ENCODE results near the gene WNT3.
"Not testable (repeated sequence)": the region's sequence is repeated elsewhere in the genome, so short reads cannot be mapped to it uniquely, and the experiment has no call there.

WNT3 gene

DNA sequence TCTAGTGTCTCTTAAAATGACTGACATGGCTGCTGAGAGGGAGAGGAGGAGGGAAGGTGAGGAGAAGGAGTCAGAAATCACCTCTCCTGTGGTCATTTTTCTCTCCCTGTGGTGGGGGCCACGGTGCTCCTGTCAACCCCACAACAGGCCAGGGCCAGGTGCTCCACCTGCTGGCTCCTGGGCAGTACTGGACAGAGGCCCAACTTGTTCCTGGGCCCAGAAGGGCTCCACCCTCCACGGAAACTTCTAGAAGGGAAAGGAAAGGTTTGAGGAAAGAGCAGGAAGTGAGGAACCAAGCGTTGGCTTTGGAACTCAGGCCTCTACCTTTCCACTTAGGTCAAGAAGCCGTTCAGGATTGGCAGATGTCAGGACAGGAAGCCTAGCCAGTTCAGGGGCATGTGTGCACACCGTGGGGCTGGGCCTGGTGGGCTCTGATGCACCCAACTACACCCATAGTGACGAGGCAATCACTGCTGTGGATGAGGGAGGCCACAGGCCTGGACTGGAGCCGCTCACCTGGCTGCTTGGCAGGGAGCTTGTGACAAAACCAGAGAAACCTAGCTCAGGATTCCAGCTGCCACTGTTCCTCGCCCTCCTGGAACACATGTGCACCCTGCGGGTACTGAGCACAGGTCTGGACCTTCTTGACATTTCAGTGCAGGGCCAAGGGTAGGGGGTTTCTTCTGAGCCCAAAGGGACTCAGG is 36.1 kb downstream of the WNT3 start:
- DNase-seq, result peak; percentile 48

- DNase-seq, result no peak
These were observed 38.5 kb downstream of the WNT3 start for GRCh38 chr17:46780003-46780373.

GRCh38 chr17:46777943-46778915 is 40.3 kb downstream of the WNT3 start:
- DNase-seq, result peak; percentile 80

DNA sequence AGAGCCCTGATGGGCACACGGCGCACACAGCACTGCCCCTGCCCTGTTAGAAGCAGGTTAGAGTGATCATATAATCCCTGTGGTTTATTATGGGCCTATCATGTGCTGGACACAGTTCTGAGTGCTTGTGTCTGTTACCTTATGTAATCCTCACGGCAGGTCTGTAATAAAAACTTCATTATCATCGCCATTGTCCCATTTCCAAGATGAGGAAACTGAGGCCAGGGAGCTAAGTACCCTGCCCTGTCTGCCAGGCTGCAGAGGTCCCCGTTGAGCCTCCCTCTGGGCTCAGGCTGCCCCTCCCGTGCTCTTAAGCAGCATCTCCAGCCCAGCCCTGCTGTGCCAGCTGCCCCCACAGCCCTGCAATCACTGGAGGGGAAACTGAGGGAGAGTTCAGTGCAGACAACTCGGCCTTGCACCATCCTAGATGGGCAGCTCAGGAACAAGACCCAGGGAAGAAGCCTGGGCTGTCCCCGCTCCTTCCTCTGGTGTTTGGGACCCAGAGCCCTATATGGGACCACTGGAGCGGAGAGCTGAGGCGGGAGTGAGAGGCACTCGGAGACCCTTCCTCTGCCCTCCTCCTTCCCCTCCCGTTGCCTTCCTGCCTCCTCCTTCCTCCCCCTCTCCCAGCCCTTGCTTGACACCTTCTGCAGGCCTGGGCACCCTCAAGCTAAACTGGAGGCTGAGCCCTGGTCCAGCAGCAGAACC is 42.0 kb downstream of the WNT3 start:
- DNase-seq, result no peak

DNA sequence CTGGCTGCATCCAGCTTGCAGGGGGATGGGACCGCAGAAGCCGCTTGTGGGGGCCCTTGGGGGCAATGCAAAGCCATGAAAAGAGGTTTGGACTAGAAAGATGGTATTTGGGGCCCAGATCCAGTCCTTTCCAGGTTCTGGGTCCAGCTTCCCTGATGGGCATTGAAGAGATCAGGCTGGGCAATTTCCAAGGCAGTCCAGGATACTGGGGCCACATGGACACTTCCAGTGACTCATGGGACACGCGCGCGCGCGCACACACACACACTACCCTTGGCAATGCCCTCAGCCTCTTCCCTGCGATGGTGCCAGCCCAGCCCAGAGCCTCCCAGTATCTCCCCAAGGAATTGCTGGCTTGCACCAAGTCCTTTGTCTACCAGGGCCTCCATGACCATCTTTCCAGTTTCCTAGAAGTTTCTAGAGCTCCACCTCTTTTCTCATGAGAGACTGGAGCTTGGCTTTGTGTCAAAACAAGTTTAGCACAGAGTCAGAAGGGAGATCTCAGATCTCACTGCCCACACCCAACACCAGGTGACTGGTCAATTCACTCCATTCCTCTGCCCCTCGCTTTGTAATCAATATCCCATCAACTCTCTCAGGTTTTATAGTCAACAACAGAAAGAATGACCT is 44.3 kb downstream of the WNT3 start:
- DNase-seq, result no peak

- no peak for DNase-seq
These were observed 44.8 kb downstream of the WNT3 start for GRCh38 chr17:46773676-46774075.

GRCh38 chr17:46773221-46773605 is 45.3 kb downstream of the WNT3 start:
- no peak for DNase-seq

DNA sequence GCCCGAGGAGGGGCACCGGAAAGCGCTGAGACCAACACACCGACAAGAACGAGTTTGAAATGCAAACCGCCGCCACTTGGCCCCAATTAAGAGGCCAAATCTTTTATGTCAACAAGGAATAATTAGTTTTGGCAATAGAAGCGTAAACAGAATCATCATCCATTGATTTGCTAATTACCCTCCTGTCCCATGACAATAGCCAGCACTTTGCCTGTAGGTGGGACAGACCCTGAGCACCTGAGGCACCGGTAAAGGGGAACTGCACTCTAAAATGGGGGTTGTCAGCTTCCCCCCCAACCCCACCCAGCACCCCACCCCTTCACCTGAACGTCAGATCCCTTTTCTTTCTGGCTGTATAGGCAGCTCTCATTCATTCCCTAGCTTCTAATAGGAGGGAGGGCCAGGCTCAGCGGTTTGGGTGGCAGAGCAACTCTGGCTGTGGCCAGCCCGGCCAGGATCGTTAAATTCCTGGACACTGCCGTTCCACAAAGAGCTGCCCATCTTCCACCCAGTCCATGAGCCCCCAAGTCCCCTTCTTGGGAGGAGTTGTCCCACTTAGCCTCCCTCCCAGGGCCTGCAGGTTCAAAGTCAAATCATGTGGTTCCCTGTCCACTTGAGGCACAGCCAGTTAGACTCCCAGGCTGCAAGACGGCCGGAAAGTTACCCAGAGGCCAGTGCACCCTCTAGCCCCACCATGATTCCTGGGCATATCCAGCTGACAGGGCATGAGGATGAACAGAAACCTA is 45.8 kb downstream of the WNT3 start:
- no peak for DNase-seq

DNA sequence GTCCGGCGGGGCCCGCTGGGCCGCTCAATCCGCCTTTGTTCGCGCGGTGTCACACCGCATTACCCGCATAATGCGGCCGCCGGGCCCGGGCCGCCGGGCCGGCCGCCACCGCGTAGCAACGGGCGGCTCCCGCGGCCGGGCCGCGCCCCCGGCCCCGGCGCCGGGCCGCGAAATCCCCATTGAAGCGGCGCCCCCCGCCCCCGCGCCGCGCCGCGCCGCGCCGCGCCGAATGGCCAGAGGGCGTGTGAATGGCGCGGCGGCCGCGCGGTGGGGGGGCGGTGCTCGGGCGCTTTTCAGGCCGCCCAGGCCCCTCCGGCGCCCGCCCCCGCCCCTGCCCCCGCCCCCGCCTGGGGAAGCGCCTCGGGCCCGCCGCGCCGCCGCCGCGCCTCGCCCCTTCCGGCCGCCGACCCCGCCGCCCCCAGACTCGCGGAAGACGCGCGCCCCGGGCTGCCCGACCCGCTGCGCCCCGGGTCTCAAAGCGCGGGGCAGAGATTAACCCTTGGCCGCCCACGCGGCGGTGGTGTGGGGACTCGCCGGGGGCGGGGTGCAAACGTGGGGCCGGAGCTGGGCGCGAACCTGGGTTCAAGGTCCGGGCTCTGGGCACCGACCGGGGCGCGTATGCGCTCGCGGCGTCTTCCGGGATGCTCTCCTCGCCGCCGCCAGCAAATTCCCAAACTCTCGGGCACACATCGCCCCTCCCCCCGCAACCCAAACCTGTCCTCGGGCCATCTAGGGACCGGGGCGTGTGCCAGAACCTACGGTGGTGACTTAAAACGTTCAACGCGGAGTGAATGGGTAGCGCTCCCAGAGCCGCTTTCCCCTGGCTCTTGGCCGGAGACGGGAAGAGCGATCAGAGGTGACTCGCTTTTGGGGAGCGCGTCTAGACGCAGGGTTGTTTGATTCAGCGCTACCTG is 46.7 kb downstream of the WNT3 start:
- DNase-seq, result peak; percentile 45

GRCh38 chr17:46770818-46771560 is 47.5 kb downstream of the WNT3 start:
- peak; percentile 70 for DNase-seq

GRCh38 chr17:46770439-46770817 is 48.1 kb downstream of the WNT3 start:
- no peak for DNase-seq

DNA sequence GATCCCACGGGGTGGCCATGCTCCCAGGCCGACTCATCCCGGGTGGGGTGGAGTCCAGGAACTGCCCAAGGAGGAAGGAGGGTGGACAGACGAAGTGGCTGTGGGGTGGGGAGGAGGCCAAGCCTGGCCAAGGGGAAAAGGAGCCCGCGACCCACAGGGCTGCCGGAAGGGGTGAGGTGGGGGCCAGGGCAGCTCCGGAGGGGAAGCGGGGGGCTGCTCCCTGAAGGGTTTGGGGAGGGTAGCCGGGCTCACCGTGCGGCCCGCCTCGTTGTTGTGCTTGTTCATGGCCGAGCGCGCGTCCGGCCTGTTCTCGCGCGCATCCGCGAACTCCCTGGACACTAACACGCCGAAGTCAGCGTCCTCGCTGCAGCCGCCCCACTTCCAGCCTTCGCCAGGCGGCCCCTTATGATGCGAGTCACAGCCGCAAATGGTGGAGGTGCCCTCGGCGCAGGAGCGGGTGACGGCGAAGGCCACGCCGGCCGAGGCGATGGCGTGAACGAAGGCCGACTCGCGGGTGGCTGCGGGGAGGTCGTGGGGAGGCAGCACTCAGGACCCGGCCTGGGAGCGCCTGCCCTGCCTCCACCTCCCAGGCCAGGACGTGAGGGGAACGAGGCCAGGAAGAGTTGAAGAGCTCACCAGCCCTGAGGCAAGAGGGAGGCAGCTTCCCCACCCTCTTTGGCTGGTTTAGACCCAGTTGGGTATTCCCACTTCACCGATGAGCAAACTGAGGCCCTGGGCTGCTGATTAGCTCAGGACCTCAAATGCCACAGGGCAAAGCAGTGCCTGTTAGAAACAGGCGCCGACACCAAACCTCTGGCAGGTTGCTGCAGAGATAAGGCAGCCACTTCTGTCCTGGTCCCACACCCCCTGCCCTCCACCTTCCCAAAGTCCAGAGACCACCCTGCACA is 48.7 kb downstream of the WNT3 start:
- DNase-seq, result peak; percentile 69

GRCh38 chr17:46768896-46769295 is 49.6 kb downstream of the WNT3 start:
- DNase-seq, result not testable (repeated sequence)

DNA sequence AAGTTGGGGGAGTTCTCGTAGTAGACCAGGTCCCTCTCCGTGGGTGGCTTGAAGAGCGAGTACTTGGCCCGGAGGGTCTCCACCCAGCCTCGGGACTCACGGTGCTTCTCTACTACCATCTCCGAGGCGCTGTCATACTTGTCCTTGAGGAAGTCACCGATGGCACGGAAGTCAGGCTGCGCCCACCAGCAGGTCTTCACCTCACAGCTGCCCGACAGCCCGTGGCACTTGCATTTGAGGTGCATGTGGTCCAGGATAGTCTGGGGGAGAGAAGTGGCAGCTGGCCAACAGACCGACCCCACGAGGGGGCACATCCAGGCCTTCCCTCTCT is 50.0 kb downstream of the WNT3 start:
- no peak for DNase-seq

DNA sequence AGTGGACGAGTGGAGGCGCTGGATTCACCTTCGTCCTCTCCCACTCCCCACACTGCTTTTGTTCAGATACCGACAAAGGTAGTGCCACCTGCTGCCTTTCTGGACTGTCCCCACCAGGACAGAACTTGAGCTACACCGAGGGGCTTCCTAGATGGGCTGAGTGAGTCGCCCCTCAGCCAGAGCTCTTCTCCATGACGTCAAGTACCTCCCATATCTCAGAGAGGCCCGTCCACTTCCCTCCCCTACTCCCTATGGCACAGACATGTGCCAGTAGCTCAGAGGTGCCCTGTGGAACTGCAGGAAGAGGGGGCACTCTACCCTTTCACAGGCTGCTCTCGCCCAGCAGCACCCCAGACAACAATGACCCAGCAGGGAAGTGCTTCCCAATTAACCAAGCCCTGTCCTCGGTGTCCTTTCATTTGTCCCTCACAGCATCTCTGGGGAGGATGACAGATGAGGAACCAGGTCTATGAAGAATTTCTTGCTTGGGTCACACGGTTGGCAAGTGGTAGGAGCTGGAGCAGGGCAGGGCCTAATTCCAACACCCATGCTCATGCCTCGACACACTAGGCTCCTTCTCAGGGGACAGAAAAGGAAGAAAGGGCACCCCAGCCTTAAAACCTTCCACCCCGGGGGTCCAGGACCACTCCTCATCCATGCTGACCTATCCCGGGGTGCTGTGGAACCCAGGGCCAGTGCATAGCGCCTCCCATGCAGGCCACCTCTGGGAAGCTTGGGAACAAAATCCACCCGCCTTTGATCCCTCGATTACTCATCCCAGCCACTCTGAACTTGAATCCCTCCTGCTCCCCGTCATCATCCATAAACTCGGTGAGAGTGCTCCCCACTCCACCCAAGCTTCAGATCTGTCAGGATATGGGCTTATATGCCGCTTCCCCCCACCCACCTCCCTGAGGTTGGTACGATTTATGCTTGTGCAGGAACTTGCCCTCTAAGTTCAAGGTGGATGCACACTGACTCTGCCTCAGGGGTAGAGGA is 51.7 kb downstream of the WNT3 start:
- DNase-seq, result no peak

DNA sequence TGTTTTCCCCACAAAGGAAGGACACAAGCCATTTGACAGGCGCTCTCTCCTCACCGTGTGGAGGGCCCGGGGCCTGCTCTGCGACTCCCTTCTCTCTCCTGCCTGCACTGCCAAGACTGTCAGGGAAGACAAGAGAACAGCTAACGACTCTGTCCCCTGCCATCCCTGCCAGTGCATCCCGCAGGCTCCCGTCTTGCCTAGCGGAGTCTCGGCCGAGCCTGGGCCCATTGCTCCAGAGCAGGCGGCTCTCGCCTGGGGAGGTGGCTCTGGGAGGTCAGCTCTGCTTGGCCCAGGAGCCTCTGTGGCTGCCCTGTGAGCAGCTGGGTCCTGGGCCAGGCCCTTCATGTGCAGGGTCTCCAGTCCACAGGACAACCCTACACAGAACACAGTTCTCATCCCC is 53.0 kb downstream of the WNT3 start:
- no peak for DNase-seq

DNA sequence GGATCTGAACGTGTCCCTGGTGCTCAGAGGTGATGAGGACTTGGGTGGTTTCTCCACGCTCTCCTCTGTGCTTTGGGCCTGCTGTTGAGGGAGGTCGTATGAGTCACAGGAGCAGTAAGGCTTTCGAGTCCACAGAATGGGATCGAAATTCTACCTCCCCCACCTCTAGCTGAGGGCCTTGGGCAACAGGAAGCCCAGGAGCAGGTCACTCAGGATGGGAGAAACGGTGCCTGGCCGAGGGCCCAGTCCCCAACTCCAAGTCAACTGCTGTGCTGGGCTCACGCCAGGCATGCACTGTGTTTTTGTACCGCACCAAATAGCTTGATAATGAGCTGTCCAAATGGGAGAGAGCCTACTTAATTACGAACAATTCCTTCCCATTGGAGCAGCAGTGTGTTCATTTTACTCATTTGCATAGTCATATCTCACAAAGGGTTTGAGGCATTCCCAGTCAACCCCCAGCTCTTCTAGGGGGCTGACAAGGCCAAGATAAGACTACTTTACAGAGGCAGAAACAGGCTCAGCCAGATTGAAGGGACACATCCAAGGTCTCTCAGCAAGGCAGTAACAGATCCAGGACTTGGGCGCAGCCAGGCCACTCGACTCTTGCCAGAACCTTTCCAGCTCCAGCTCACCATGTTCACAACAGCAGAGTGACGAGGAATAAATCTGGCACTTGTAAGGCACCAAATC is 53.6 kb downstream of the WNT3 start:
- DNase-seq, result no peak
